Measurements from ENCODE around the gene CT47A7.
"Not testable (repeated sequence)": the region's sequence is repeated elsewhere in the genome, so short reads cannot be mapped to it uniquely, and the experiment has no call there.

Gene CT47A7

GRCh38 chrX:120956500-120956899 lies at the start of gene CT47A7:
TSS of gene CT47A7 (minus strand) at chrX:120956600. CDS start at chrX:120956345, 255 bp downstream.
- FAIRE-seq; DNase-seq (ENCODE audit: low spot score): not testable (repeated sequence)

- FAIRE-seq = no peak
- DNase-seq (ENCODE audit: low spot score) = peak; percentile 4
Measured at GRCh38 chrX:121000589-121000988, 44.2 kb upstream of the CT47A7 start.

- FAIRE-seq = no peak
- no peak for DNase-seq (ENCODE audit: low spot score)
Measured at GRCh38 chrX:120999413-120999812, 43.0 kb upstream of the CT47A7 start.

- FAIRE-seq; DNase-seq (ENCODE audit: low spot score): not testable (repeated sequence)
Measured at GRCh38 chrX:120985660-120986059, 29.3 kb upstream of the CT47A7 start, which contains the start of gene CT47A1. TSS of gene CT47A1 (minus strand) at chrX:120985760. CDS start at chrX:120985529, 231 bp downstream.
